K562 (cell line): ENCODE results near the gene VANGL1.
"Not testable (repeated sequence)": the region's sequence is repeated elsewhere in the genome, so short reads cannot be mapped to it uniquely, and the experiment has no call there.

Source experiments
- NR2C2 ChIP-seq, 2 experiments: fragments of 200-800 bp in 1 of 2; sonication (Bioruptor generic) in 1 of 2; sonication (generic) in 1 of 2; formaldehyde crosslinking in 1 of 2; IDR thresholded peaks; 2 replicates each; pipeline versions ENCODE4 v1.6.1 to v1.8.0; 2016 to 2022; ENCODE audit warnings: mild to moderate bottlenecking in 1 of 2, missing compliant biosample characterization in 1 of 2, missing genetic modification characterization in 1 of 2, missing genetic modification reagents in 1 of 2
- POLR2A ChIP-seq: fragments of 450-650 bp; conservative IDR thresholded peaks from 2 replicates; pipeline ENCODE4 v1.6.1; 2016
- STAT6 ChIP-seq: sonication (generic); formaldehyde crosslinking; IDR thresholded peaks from 2 replicates; pipeline ENCODE4 v1.8.1; 2023; ENCODE audit warnings: mild to moderate bottlenecking, missing genetic modification reagents
- TAF1 ChIP-seq: IDR thresholded peaks from 2 replicates; pipeline ENCODE4 v1.6.1; 2011; ENCODE audit warnings: mild to moderate bottlenecking, low read length, moderate library complexity; ENCODE audit not compliant: insufficient read depth, control insufficient read depth, severe bottlenecking; ENCODE audit errors: extremely low read depth
- ZNF253 ChIP-seq: fragments of 250-450 bp; sonication (Bioruptor Pico); conservative IDR thresholded peaks from 2 replicates; pipeline ENCODE4 v1.6.1; 2021; ENCODE audit warnings: mild to moderate bottlenecking
- ZNF76 ChIP-seq: fragments of 250-450 bp; sonication (Bioruptor Pico); IDR thresholded peaks from 2 replicates; pipeline ENCODE4 v1.4.0; 2020; ENCODE audit warnings: mild to moderate bottlenecking, moderate library complexity, borderline replicate concordance
- TF ChIP-seq, protein P1 (sequence below): sonication (generic); formaldehyde crosslinking; IDR thresholded peaks from 2 replicates; pipeline ENCODE4 v1.8.0; 2023; ENCODE audit warnings: mild to moderate bottlenecking, missing genetic modification reagents
- TF ChIP-seq, protein P2 (sequence below): sonication (generic); formaldehyde crosslinking; IDR thresholded peaks from 2 replicates; pipeline ENCODE4 v1.9.0; 2022; ENCODE audit warnings: mild to moderate bottlenecking, missing genetic modification reagents
- TF ChIP-seq, protein P3 (sequence below), 3 experiments: fragments of 200-800 bp in 1 of 3; sonication (Bioruptor generic) in 1 of 3; sonication (generic) in 1 of 3; formaldehyde crosslinking in 1 of 3; IDR thresholded peaks; 2 replicates each; pipeline versions ENCODE4 v1.6.1 to v1.8.0; 2016 to 2022; ENCODE audit warnings: mild to moderate bottlenecking in 2 of 3, missing compliant biosample characterization in 2 of 3, missing genetic modification characterization in 2 of 3, missing genetic modification reagents in 1 of 3

- TF ChIP-seq, protein P1, sequence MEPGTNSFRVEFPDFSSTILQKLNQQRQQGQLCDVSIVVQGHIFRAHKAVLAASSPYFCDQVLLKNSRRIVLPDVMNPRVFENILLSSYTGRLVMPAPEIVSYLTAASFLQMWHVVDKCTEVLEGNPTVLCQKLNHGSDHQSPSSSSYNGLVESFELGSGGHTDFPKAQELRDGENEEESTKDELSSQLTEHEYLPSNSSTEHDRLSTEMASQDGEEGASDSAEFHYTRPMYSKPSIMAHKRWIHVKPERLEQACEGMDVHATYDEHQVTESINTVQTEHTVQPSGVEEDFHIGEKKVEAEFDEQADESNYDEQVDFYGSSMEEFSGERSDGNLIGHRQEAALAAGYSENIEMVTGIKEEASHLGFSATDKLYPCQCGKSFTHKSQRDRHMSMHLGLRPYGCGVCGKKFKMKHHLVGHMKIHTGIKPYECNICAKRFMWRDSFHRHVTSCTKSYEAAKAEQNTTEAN (CRISPR knock-in tag) = not testable (repeated sequence)
- not testable (repeated sequence) for TF ChIP-seq ZNF76 (CRISPR knock-in tag); POLR2A; TAF1; STAT6 (CRISPR knock-in tag); NR2C2 (CRISPR knock-in tag; IDR thresholded peaks at IDR 0.05); NR2C2 (tag; IDR thresholded peaks at IDR 0.05); ZNF253 (CRISPR knock-in tag)
- TF ChIP-seq, protein P2, sequence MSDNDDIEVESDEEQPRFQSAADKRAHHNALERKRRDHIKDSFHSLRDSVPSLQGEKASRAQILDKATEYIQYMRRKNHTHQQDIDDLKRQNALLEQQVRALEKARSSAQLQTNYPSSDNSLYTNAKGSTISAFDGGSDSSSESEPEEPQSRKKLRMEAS (CRISPR knock-in tag) = not testable (repeated sequence)
- TF ChIP-seq, protein P3, sequence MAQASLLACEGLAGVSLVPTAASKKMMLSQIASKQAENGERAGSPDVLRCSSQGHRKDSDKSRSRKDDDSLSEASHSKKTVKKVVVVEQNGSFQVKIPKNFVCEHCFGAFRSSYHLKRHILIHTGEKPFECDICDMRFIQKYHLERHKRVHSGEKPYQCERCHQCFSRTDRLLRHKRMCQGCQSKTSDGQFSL (CRISPR knock-in tag; IDR thresholded peaks at IDR 0.05) = not testable (repeated sequence)
- TF ChIP-seq, protein P3 (tag; IDR thresholded peaks at IDR 0.05) = not testable (repeated sequence)
Measured at GRCh38 chr1:115637247-115637646, 4.5 kb upstream of the VANGL1 start.
